DMS53 (cell line): ENCODE data around the gene APOO.
"Not testable (repeated sequence)": the region's sequence is repeated elsewhere in the genome, so short reads cannot be mapped to it uniquely, and the experiment has no call there.

Experiments used
- DNase-seq: peaks from one replicate; lab custom pipeline; 2025; lab: John Stamatoyannopoulos, UW

APOO gene

GRCh38 chrX:23859238-23859637 lies 48.5 kb downstream of the APOO start:
- not testable (repeated sequence) for DNase-seq

- DNase-seq: no peak
Observed at GRCh38 chrX:23857935-23858334, 49.8 kb downstream of the APOO start.

- DNase-seq: no peak
Observed at GRCh38 chrX:23857363-23857762, 50.4 kb downstream of the APOO start.

GRCh38 chrX:23855569-23855968 lies 52.2 kb downstream of the APOO start:
- no peak for DNase-seq

- no peak for DNase-seq
Observed at GRCh38 chrX:23854945-23855344, 52.8 kb downstream of the APOO start.

- DNase-seq: no peak
Observed at GRCh38 chrX:23854122-23854521, 53.6 kb downstream of the APOO start.

- DNase-seq: no peak
Observed at GRCh38 chrX:23851544-23851943, 56.2 kb downstream of the APOO start.

GRCh38 chrX:23849241-23849640 lies 58.5 kb downstream of the APOO start:
- no peak for DNase-seq

GRCh38 chrX:23845351-23845817 lies 62.4 kb downstream of the APOO start:
- peak; percentile 5 for DNase-seq

- DNase-seq: no peak
Observed at GRCh38 chrX:23844502-23845138, 63.1 kb downstream of the APOO start.

GRCh38 chrX:23841847-23842522 lies 65.8 kb downstream of the APOO start:
- DNase-seq: peak; percentile 43

GRCh38 chrX:23840674-23841073 lies 67.1 kb downstream of the APOO start:
- DNase-seq: no peak

- no peak for DNase-seq
Observed at GRCh38 chrX:23838953-23839352, 68.8 kb downstream of the APOO start.

- no peak for DNase-seq
Observed at GRCh38 chrX:23832721-23833120, 75.0 kb downstream of the APOO start.

GRCh38 chrX:23828881-23829280 lies 78.9 kb downstream of the APOO start:
- no peak for DNase-seq

- no peak for DNase-seq
Observed at GRCh38 chrX:23826653-23827052, 81.1 kb downstream of the APOO start.

- DNase-seq: no peak
Observed at GRCh38 chrX:23826216-23826615, 81.5 kb downstream of the APOO start.

GRCh38 chrX:23825675-23826074 lies 82.1 kb downstream of the APOO start:
- DNase-seq: no peak

- peak; percentile 70 for DNase-seq
Observed at GRCh38 chrX:23822841-23823240, 84.9 kb downstream of the APOO start.

GRCh38 chrX:23822397-23822796 lies 85.3 kb downstream of the APOO start:
- DNase-seq: peak; percentile 95

- no peak for DNase-seq
Observed at GRCh38 chrX:23821847-23822246, 85.9 kb downstream of the APOO start.

- peak; percentile 56 for DNase-seq
Observed at GRCh38 chrX:23820235-23820782, 87.4 kb downstream of the APOO start.
